Activated T-cell treated with anti-CD3 and anti-CD28 coated beads, Interleukin-2, amount 50 U/mL, for 72 hours (primary cell): Measurements from ENCODE around the gene LDHD. TPM values are rescaled to one million over a fixed set of nuclear protein-coding genes. Genes with fewer than 3 reads are reported as not detected.

Source experiments
- ATAC-seq, 2 donors: fragments of 150-1000 bp; cut with Tn5 transposase; replicated peaks in 1 of 2; 2 replicates each; pipeline ENCODE4 v1.10.0; 2021; ENCODE audit warnings: moderate library complexity in 2 of 2, mild to moderate bottlenecking in 1 of 2
- DNase-seq, 2 donors: peaks; one replicate each; pipeline ENCODE4 v3.0.0; 2021 to 2022; ENCODE audit warnings: mixed read lengths in 1 of 2
- H3K27ac Mint-ChIP-seq: one replicate; pipeline ENCODE4 v1.8.0; 2022; ENCODE audit warnings: mild to moderate bottlenecking, moderate library complexity, mixed read lengths
- H3K27me3 Mint-ChIP-seq: one replicate; pipeline ENCODE4 v1.8.0; 2022; ENCODE audit warnings: low read depth, mixed read lengths
- H3K36me3 Mint-ChIP-seq, 2 donors: one replicate each; pipeline ENCODE4 v1.8.0; 2022; ENCODE audit warnings: mixed read lengths in 2 of 2, mild to moderate bottlenecking in 1 of 2; ENCODE audit not compliant: insufficient read depth in 2 of 2
- H3K4me1 Mint-ChIP-seq: one replicate; pipeline ENCODE4 v1.8.0; 2022; ENCODE audit warnings: low read depth, mixed read lengths
- H3K4me3 Mint-ChIP-seq, 2 donors: one replicate each; pipeline ENCODE4 v1.8.0; 2022; ENCODE audit warnings: mild to moderate bottlenecking in 2 of 2, mixed read lengths in 2 of 2, moderate library complexity in 2 of 2
- H3K9me3 Mint-ChIP-seq, 2 donors: one replicate each; pipeline ENCODE4 v1.8.0; 2022; ENCODE audit warnings: mixed read lengths in 2 of 2
- total RNA-seq, 2 donors: library from RNA; stranded (reverse); gene quantifications; one replicate each; pipeline ENCODE4 v1.2.3, GENCODE V29; 2022

The LDHD gene
- total RNA-seq, 2 donors from 2014 or later = 0.35 to 0.43 TPM

GRCh38 chr16:75089486-75090202 is 26.9 kb downstream of the LDHD start:
- peaks cover 2 to 3% of the 10 kb centered on the region in 2 donors for H3K36me3 Mint-ChIP-seq
- H3K9me3 Mint-ChIP-seq = no peaks in the 10 kb centered on the region
- H3K4me1 Mint-ChIP-seq = peaks cover 29% of the 10 kb centered on the region
- ATAC-seq (peak; percentile 43 to 72), DNase-seq (no peak)
- H3K27me3 Mint-ChIP-seq = no peaks in the 10 kb centered on the region
- peak overlapping the region in 1 of 2 donors; percentile 17 for H3K4me3 Mint-ChIP-seq
- H3K27ac Mint-ChIP-seq = peak overlapping the region; percentile 7

DNA sequence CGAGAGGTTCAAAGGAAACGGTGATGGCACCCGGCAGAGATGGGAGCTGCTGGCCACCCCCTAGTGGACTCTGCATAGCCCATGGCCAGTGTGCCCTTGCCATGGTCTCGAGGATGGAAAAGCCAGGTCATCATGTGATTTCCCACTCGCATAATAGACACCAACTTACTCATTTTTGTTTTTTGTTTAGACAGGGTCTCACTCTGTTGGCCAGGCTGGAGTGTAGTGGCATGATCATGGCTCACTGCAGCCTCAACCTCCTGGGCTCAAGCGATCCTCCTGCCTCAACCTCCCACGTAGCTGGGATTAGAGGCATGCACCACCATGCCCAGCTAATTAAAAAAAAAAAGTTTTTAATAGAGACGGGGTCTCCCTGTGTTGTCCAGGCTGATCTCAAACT is 27.6 kb downstream of the LDHD start:
- H3K27me3 Mint-ChIP-seq = no peaks in the 10 kb centered on the region
- DNase-seq = no peak
- H3K27ac Mint-ChIP-seq = no peak overlapping the region
- no peaks in the 10 kb centered on the region for H3K9me3 Mint-ChIP-seq
- no peak overlapping the region for H3K4me3 Mint-ChIP-seq
- H3K36me3 Mint-ChIP-seq = peaks cover 2 to 3% of the 10 kb centered on the region in 2 donors
- no peak for ATAC-seq
- peaks cover 26% of the 10 kb centered on the region for H3K4me1 Mint-ChIP-seq

GRCh38 chr16:75088216-75088615 is 28.4 kb downstream of the LDHD start:
- DNase-seq (no peak), ATAC-seq (no peak)
- H3K9me3 Mint-ChIP-seq = no peaks in the 10 kb centered on the region
- peaks cover 26% of the 10 kb centered on the region for H3K4me1 Mint-ChIP-seq
- H3K27me3 Mint-ChIP-seq = no peaks in the 10 kb centered on the region
- no peak overlapping the region for H3K4me3 Mint-ChIP-seq
- peaks cover 2 to 3% of the 10 kb centered on the region in 2 donors for H3K36me3 Mint-ChIP-seq
- H3K27ac Mint-ChIP-seq = no peak overlapping the region

- ATAC-seq = no peak
- Mint-ChIP-seq H3K36me3 (peaks cover 2 to 3% of the 10 kb centered on the region in 2 donors), H3K9me3 (no peaks in the 10 kb centered on the region), H3K4me1 (peaks cover 20% of the 10 kb centered on the region), H3K27ac (no peak overlapping the region), H3K27me3 (no peaks in the 10 kb centered on the region), H3K4me3 (no peak overlapping the region)
- no peak for DNase-seq
These were observed 29.1 kb downstream of the LDHD start for GRCh38 chr16:75087375-75087979.

DNA sequence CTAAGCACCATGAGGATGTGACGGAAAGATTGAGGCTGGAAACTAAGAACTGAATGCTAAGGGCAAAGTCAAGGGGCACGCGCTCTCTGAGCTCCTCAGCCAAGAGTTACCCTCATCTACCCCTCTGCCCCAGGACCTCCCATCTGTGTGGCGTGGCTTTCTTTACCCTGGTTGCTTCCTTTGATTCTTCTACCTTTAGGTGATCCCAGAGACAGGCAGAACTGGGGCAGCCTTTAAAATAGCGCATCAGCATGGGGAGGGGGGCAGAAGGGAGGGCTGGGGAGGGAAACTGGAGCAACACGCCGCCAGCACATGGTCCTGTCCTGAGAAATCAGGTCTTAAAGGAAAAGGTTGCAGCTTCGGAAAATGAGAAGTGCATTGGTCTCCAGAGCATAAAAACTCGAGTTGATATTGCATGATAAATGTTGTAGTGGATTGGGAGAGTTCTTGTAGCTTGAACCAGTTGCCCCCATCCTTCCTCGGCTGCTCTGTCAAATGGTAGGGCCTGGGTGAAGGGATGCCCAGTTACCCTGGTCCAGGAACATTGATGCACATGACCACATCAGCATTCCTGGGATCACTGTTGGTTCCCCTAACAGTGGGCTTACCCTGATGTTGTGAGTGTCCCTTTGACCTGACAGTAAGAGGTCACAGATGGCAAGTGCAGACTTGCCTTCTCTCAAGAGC is 29.7 kb downstream of the LDHD start:
- Mint-ChIP-seq H3K4me3 (no peak overlapping the region), H3K27ac (no peak overlapping the region), H3K9me3 (no peaks in the 10 kb centered on the region), H3K36me3 (peaks cover 2 to 3% of the 10 kb centered on the region in 2 donors), H3K27me3 (no peaks in the 10 kb centered on the region), H3K4me1 (peaks cover 15% of the 10 kb centered on the region)
- ATAC-seq (no peak), DNase-seq (no peak)

DNA sequence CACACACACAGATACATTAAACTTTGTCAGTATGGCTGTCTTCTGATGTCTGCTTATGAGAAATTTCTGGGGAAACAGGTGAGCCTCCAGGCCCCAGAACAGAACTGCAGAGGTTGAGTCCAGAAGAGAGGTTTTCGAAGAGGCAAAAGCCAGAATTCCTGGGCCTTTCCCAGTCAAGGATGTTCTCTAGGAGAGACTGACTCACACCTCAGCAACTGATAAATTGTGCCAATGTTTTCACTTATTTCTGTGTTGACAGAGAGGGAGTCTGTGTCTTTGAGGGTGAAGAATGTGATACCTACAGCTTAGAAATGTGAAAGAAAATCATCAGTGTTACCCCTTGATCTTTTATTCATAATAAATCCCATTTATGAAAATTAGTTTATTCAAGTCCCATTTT is 30.3 kb downstream of the LDHD start:
- DNase-seq (no peak), ATAC-seq (no peak)
- no peaks in the 10 kb centered on the region for H3K9me3 Mint-ChIP-seq
- peaks cover 2 to 3% of the 10 kb centered on the region in 2 donors for H3K36me3 Mint-ChIP-seq
- H3K4me1 Mint-ChIP-seq = peaks cover 18% of the 10 kb centered on the region
- H3K27me3 Mint-ChIP-seq = no peaks in the 10 kb centered on the region
- H3K27ac Mint-ChIP-seq = no peak overlapping the region
- H3K4me3 Mint-ChIP-seq = no peak overlapping the region

GRCh38 chr16:75085556-75085955 is 31.0 kb downstream of the LDHD start:
- Mint-ChIP-seq H3K27me3 (no peaks in the 10 kb centered on the region), H3K4me1 (peaks cover 19% of the 10 kb centered on the region), H3K36me3 (peaks cover 2 to 3% of the 10 kb centered on the region in 2 donors), H3K9me3 (no peaks in the 10 kb centered on the region), H3K4me3 (no peak overlapping the region), H3K27ac (peak overlapping the region; percentile 84)
- no peak for ATAC-seq
- no peak for DNase-seq

- H3K4me1 Mint-ChIP-seq = peaks cover 5% of the 10 kb centered on the region
- no peaks in the 10 kb centered on the region for H3K27me3 Mint-ChIP-seq
- H3K4me3 Mint-ChIP-seq = no peak overlapping the region
- DNase-seq = no peak
- H3K27ac Mint-ChIP-seq = no peak overlapping the region
- H3K36me3 Mint-ChIP-seq = peaks cover 3 to 5% of the 10 kb centered on the region in 2 donors
- H3K9me3 Mint-ChIP-seq = no peaks in the 10 kb centered on the region
- no peak for ATAC-seq
These were observed 32.8 kb downstream of the LDHD start for GRCh38 chr16:75083813-75084212.

DNA sequence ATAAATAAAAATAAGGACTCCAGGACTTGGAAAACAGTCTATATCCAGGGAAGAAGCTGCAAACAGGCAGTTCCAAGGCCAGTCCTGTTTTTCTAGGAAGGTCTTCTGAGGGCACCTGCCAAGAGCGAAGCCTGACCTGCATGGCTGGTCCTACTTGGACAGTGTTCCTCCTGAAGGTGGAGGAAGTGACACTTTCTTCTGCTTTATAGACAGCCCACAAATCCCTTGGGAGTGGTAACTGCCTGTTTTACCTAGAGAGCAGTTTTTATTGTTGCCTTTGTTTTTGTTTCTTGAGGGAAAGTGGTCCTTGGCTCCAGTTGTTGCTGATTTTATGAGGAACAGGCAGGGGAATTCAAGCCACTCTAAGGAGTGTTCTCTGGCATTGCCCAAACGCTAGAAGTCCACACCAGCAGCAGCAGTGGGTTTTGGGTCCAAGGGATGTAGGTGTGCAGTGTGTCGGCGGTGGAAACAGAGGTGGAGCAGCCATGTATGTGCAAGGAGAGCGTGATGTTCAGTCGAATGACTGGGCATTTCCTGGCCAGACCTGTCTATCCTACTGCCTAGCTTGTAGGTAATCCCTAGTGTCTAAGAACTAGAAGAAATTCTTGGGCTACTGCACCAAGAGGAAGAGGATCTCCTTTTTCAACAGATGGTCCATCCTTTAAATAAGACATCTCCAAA is 35.3 kb downstream of the LDHD start:
- no peak for ATAC-seq

GRCh38 chr16:75080205-75081029 is 36.2 kb downstream of the LDHD start:
- DNase-seq (no peak), ATAC-seq (no peak)
- no peak overlapping the region for H3K4me3 Mint-ChIP-seq
- no peaks in the 10 kb centered on the region for H3K27me3 Mint-ChIP-seq
- peaks cover 0 to 6% of the 10 kb centered on the region in 2 donors for H3K9me3 Mint-ChIP-seq
- peaks cover 10 to 11% of the 10 kb centered on the region in 2 donors for H3K36me3 Mint-ChIP-seq
- H3K27ac Mint-ChIP-seq = no peak overlapping the region
- H3K4me1 Mint-ChIP-seq = peaks cover 29% of the 10 kb centered on the region

More for the DNA sequence above, 35.3 kb downstream of the LDHD start:
- peaks cover 9 to 12% of the 10 kb centered on the region in 2 donors for H3K36me3 Mint-ChIP-seq
- H3K4me3 Mint-ChIP-seq = no peak overlapping the region
- H3K4me1 Mint-ChIP-seq = peaks cover 20% of the 10 kb centered on the region
- no peak for DNase-seq
- H3K27ac Mint-ChIP-seq = no peak overlapping the region
- no peaks in the 10 kb centered on the region for H3K27me3 Mint-ChIP-seq
- H3K9me3 Mint-ChIP-seq = peaks cover 0 to 3% of the 10 kb centered on the region in 2 donors

GRCh38 chr16:75079346-75079926 is 37.1 kb downstream of the LDHD start:
- DNase-seq = no peak
- Mint-ChIP-seq H3K27ac (no peak overlapping the region), H3K4me1 (peaks cover 35% of the 10 kb centered on the region), H3K27me3 (no peaks in the 10 kb centered on the region), H3K4me3 (no peak overlapping the region), H3K9me3 (peaks cover 0 to 6% of the 10 kb centered on the region in 2 donors), H3K36me3 (peaks cover 9 to 11% of the 10 kb centered on the region in 2 donors)
- no peak for ATAC-seq

DNA sequence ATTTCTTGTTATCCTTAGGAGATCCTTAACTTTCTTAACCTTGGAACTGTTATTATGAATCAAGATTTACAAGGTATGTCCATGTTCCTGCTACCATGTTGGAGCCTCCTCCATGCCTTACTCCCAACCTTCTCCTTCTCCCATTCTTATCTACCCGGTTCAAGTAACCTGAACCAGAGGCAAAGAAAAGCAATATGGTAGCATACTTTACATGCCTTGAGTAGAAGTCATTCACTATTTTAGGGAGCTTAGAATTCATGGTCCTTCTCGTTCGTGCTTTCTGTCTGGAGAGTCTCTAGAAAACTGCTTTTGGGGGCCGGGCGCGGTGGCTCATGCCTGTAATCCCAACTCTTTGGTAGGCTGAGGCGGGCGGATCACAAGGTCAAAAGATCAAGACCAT is 37.7 kb downstream of the LDHD start:
- H3K27ac Mint-ChIP-seq = no peak overlapping the region
- H3K4me3 Mint-ChIP-seq = no peak overlapping the region
- peaks cover 0 to 6% of the 10 kb centered on the region in 2 donors for H3K9me3 Mint-ChIP-seq
- H3K27me3 Mint-ChIP-seq = no peaks in the 10 kb centered on the region
- peaks cover 41% of the 10 kb centered on the region for H3K4me1 Mint-ChIP-seq
- ATAC-seq (no peak), DNase-seq (no peak)
- H3K36me3 Mint-ChIP-seq = peaks cover 9 to 11% of the 10 kb centered on the region in 2 donors
